Retinal pigment epithelial cell (primary cell): ENCODE results near the gene SLC35A3.
"Not testable (repeated sequence)": the region's sequence is repeated elsewhere in the genome, so short reads cannot be mapped to it uniquely, and the experiment has no call there.

Experiments used
- DNase-seq: peaks from one replicate; pipeline ENCODE4 v3.0.0-alpha.2; 2010; ENCODE audit warnings: low read depth
- H3K4me3 ChIP-seq: 2 replicates; pipeline ENCODE4 v1.5.1; 2011; ENCODE audit warnings: mild to moderate bottlenecking, low read length, control low read depth, moderate library complexity
- TF ChIP-seq, protein P1 (sequence below): conservative IDR thresholded peaks from 2 replicates; pipeline ENCODE4 v1.5.1; 2011; ENCODE audit warnings: low read depth, low read length, control low read depth, inconsistent platforms

The SLC35A3 gene

DNA sequence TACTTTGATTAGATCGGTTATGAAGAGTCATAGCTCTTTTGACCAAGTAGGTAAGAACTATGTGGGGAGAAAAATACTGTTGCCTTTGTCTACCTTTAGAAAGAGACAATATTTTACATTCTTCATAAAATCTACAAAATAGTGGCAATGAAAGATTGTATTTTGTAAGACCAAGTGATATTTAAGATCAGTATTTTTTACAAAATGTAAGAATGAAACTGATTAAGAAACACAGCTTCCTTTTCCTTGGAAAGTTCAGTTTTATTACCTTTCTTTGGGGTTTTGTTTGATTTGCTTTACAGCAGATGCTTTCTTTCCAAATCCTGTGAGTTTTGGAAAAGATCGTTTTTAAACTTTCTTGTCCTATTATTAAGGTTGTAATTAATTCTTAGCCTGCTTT lies 69.8 kb downstream of the SLC35A3 start:
- TF ChIP-seq, protein P1, sequence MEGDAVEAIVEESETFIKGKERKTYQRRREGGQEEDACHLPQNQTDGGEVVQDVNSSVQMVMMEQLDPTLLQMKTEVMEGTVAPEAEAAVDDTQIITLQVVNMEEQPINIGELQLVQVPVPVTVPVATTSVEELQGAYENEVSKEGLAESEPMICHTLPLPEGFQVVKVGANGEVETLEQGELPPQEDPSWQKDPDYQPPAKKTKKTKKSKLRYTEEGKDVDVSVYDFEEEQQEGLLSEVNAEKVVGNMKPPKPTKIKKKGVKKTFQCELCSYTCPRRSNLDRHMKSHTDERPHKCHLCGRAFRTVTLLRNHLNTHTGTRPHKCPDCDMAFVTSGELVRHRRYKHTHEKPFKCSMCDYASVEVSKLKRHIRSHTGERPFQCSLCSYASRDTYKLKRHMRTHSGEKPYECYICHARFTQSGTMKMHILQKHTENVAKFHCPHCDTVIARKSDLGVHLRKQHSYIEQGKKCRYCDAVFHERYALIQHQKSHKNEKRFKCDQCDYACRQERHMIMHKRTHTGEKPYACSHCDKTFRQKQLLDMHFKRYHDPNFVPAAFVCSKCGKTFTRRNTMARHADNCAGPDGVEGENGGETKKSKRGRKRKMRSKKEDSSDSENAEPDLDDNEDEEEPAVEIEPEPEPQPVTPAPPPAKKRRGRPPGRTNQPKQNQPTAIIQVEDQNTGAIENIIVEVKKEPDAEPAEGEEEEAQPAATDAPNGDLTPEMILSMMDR: no peak
- peak overlapping the region; percentile 92 for H3K4me3 ChIP-seq
- DNase-seq: no peak

- H3K4me3 ChIP-seq: no peak overlapping the region
- DNase-seq: no peak
- TF ChIP-seq, protein P1: no peak
Observed at GRCh38 chr1:100045206-100045605, 75.4 kb downstream of the SLC35A3 start.

GRCh38 chr1:100047235-100047708 lies 77.5 kb downstream of the SLC35A3 start:
- not testable (repeated sequence) for DNase-seq

DNA sequence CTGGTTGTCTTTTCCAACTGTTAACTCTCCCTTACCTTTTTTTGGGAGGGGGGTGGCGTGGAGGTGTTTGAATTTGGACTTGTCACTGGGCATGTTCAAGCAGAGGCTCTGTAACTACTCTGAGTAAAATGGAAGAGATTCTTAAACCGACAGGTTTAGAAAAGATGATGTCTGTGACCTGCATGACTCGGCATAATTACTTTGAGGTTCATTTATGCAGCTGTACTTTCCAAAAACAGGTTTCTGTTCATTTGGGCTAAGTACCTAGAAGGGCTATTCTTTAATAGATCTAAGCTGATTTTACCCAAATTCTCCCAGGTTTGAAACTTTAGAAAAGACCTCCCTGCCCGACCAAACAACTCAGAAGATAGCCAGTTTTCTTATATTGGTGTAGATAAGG lies 80.3 kb downstream of the SLC35A3 start:
- no peak overlapping the region for H3K4me3 ChIP-seq
- DNase-seq: no peak
- TF ChIP-seq, protein P1: no peak

More at GRCh38 chr1:100047235-100047708, 77.5 kb downstream of the SLC35A3 start:
- H3K4me3 ChIP-seq: not testable (repeated sequence)

GRCh38 chr1:100051401-100051800 lies 81.6 kb downstream of the SLC35A3 start:
- no peak for DNase-seq
- H3K4me3 ChIP-seq: no peak overlapping the region
- TF ChIP-seq, protein P1: no peak

DNA sequence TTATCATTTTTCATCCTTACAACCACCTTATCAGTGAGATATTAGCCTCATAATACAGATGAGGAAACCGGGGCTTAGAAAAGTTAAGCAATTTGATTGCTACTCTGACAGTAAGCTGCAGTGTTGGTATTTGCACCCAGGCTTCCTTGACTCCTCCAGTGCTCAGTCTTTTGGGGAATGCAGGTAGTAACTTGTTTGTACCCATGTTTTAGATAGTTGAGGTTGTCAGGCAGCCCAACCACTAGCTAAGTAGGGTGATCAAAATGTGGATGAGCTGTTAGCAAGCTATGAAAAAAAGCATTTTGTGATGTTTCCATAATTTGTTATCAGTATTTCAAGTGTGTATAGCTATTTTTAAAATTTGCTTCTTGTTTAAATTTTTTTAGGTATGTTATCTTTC lies 82.1 kb downstream of the SLC35A3 start:
- DNase-seq: no peak
- no peak overlapping the region for H3K4me3 ChIP-seq
- TF ChIP-seq, protein P1: no peak

GRCh38 chr1:100053119-100053518 lies 83.3 kb downstream of the SLC35A3 start:
- no peak for DNase-seq
- TF ChIP-seq, protein P1: no peak
- H3K4me3 ChIP-seq: no peak overlapping the region

DNA sequence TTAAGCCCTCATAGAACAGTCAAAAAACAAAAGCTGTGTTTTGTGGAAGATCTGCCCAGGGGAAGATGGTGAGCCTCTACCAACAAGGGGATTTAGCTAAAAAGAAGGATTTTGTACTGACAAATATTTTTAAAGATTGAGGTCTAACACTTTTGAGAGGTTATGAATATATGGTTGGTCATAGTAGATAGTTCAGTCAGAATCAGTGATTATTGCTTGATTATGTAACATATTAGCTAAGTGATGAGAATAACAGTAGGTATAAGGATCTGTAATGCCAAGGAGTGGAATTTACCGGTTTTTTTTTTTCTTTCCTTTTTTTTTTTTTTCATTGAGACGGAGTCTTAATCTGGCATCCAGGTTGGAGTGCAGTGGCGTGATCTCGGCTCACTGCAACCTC lies 83.9 kb downstream of the SLC35A3 start:
- TF ChIP-seq, protein P1: no peak
- H3K4me3 ChIP-seq: no peak overlapping the region
- no peak for DNase-seq
